Measurements from ENCODE around the gene SPEM3.

The SPEM3 gene

DNA sequence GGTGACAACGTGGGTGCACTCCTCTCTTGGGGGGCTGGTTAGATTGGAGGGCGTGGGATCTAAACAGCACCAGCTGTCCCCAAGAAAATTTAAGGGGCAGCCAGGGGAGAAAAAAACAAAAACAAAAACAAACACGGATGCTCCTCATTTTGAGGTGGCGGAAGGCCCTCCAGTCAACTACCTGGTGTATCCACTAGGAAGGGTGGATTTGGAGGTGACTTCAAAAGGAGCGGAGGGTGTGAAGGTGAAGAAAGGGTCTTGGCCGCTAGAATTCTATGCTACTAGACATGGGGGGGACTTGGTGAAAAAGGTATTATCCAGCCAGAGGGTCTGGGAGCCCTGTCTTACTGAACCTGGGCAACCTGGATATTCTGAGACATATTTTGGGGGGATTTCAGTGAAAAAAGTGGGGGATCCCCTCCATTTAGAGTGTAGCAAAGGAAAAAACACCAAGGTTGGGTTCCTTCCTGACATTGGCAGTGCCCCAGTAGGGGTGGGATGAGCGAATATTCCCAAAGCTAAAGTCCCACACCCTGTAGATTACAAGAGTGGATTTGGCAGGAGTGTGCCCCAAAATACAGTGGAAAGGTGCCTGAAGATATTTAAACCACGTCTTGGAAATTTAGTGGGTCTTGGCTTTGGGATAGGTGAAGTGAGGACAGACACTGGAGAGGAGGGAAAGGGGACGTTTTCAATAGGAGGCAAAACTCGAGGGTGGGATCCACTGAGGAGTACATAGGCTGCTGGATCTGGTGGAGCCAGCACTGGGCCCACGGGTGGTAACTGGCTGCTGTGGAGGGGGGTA, 10.2 kb downstream of the SPEM3 start:
- TF ChIP-seq, protein P1, sequence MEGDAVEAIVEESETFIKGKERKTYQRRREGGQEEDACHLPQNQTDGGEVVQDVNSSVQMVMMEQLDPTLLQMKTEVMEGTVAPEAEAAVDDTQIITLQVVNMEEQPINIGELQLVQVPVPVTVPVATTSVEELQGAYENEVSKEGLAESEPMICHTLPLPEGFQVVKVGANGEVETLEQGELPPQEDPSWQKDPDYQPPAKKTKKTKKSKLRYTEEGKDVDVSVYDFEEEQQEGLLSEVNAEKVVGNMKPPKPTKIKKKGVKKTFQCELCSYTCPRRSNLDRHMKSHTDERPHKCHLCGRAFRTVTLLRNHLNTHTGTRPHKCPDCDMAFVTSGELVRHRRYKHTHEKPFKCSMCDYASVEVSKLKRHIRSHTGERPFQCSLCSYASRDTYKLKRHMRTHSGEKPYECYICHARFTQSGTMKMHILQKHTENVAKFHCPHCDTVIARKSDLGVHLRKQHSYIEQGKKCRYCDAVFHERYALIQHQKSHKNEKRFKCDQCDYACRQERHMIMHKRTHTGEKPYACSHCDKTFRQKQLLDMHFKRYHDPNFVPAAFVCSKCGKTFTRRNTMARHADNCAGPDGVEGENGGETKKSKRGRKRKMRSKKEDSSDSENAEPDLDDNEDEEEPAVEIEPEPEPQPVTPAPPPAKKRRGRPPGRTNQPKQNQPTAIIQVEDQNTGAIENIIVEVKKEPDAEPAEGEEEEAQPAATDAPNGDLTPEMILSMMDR (IDR thresholded peaks at IDR 0.05; ENCODE audit: poor library complexity, severe bottlenecking) = no peak
- no peaks in the 10 kb centered on the region for H3K36me3 ChIP-seq (ENCODE audit: low read depth)
- peak overlapping the region; percentile 44 for H3K4me3 ChIP-seq (ENCODE audit: severe bottlenecking)
- peaks cover 10% of the 10 kb centered on the region for H3K4me1 ChIP-seq (ENCODE audit: insufficient read depth, poor library complexity, severe bottlenecking)
- ATAC-seq (ENCODE audit: low read depth) (no peak), DNase-seq (ENCODE audit: low spot score) (no peak)
- H3K27ac ChIP-seq (ENCODE audit: poor library complexity, severe bottlenecking) = peak overlapping the region; percentile 82
- no peaks in the 10 kb centered on the region for H3K9me3 ChIP-seq (ENCODE audit: severe bottlenecking)
- H3K27me3 ChIP-seq (ENCODE audit: insufficient read depth, poor library complexity, severe bottlenecking) = no peaks in the 10 kb centered on the region

GRCh38 chr17:7439462-7440112, 10.9 kb downstream of the SPEM3 start, which contains the start of gene FGF11:
TSS of gene FGF11 (plus strand) at chr17:7439512. CDS start at chr17:7439621, 109 bp downstream.
- peaks cover 17% of the 10 kb centered on the region for H3K4me1 ChIP-seq (ENCODE audit: insufficient read depth, poor library complexity, severe bottlenecking)
- H3K9me3 ChIP-seq (ENCODE audit: severe bottlenecking) = no peaks in the 10 kb centered on the region
- H3K27ac ChIP-seq (ENCODE audit: poor library complexity, severe bottlenecking) = peak within 1 kb of the TSS; percentile 82
- H3K4me3 ChIP-seq (ENCODE audit: severe bottlenecking) = peak within 1 kb of the TSS; percentile 44
- H3K36me3 ChIP-seq (ENCODE audit: low read depth) = no peaks in the 10 kb centered on the region
- H3K27me3 ChIP-seq (ENCODE audit: insufficient read depth, poor library complexity, severe bottlenecking) = no peaks in the 10 kb centered on the region
- TF ChIP-seq, protein P1 (IDR thresholded peaks at IDR 0.05; ENCODE audit: poor library complexity, severe bottlenecking) = no peak
- no peak for ATAC-seq (ENCODE audit: low read depth)
- DNase-seq (ENCODE audit: low spot score) = no peak

- Histone ChIP-seq H3K4me1 (ENCODE audit: insufficient read depth, poor library complexity, severe bottlenecking) (peaks cover 19% of the 10 kb centered on the region), H3K36me3 (ENCODE audit: low read depth) (no peaks in the 10 kb centered on the region), H3K27ac (ENCODE audit: poor library complexity, severe bottlenecking) (peak overlapping the region; percentile 82), H3K4me3 (ENCODE audit: severe bottlenecking) (peak overlapping the region; percentile 44), H3K27me3 (ENCODE audit: insufficient read depth, poor library complexity, severe bottlenecking) (no peaks in the 10 kb centered on the region), H3K9me3 (ENCODE audit: severe bottlenecking) (no peaks in the 10 kb centered on the region)
- DNase-seq (ENCODE audit: low spot score) (peak; percentile 79), ATAC-seq (ENCODE audit: low read depth) (no peak)
- TF ChIP-seq, protein P1 (IDR thresholded peaks at IDR 0.05; ENCODE audit: poor library complexity, severe bottlenecking) = no peak
Observed at GRCh38 chr17:7440113-7440833, 11.6 kb downstream of the SPEM3 start.

- Histone ChIP-seq H3K27me3 (ENCODE audit: insufficient read depth, poor library complexity, severe bottlenecking) (no peaks in the 10 kb centered on the region), H3K9me3 (ENCODE audit: severe bottlenecking) (no peaks in the 10 kb centered on the region), H3K4me3 (ENCODE audit: severe bottlenecking) (peak overlapping the region; percentile 44), H3K27ac (ENCODE audit: poor library complexity, severe bottlenecking) (peak overlapping the region; percentile 82), H3K36me3 (ENCODE audit: low read depth) (no peaks in the 10 kb centered on the region), H3K4me1 (ENCODE audit: insufficient read depth, poor library complexity, severe bottlenecking) (peaks cover 19% of the 10 kb centered on the region)
- DNase-seq (ENCODE audit: low spot score) (peak; percentile 72), ATAC-seq (ENCODE audit: low read depth) (peak; percentile 9; the same call in 2 of the 3 replicates)
- TF ChIP-seq, protein P1 (IDR thresholded peaks at IDR 0.05; ENCODE audit: poor library complexity, severe bottlenecking) = no peak
Observed at GRCh38 chr17:7440834-7441195, 12.2 kb downstream of the SPEM3 start.
